ENCODE results near the gene CPN2.

GRCh38 chr3:194354315-194354714, 3.2 kb upstream of the CPN2 start:
- TF ChIP-seq CTCF (conservative IDR thresholded peaks at IDR 0.05; ENCODE audit: low read depth in 2 of 2) (no peak), EZH2phosphoT487 (IDR thresholded peaks at IDR 0.05; ENCODE audit: unreplicated experiment) (no peak), REST (IDR thresholded peaks at IDR 0.05; ENCODE audit: unreplicated experiment) (no peak), EZH2 (IDR thresholded peaks at IDR 0.05; ENCODE audit: low read depth, unreplicated experiment) (no peak), POLR2AphosphoS5 (IDR thresholded peaks at IDR 0.05; ENCODE audit: low read depth) (no peak)

Measured in GM23338 (cell line).